OCI-LY3 (cell line): ENCODE data around the gene KCNMA1.

Source experiments
- H2AFZ ChIP-seq: fragments of 200-600, 300-600 bp; shearing (Covaris generic); 2 replicates; pipeline ENCODE4 v1.6.0; 2014; ENCODE audit warnings: antibody characterized with exemption, low read depth, low read length
- H3K27ac ChIP-seq: fragments of 200-600, 300-600 bp; sonication (generic); 2 replicates; pipeline ENCODE4 v1.5.1; 2014; ENCODE audit warnings: mild to moderate bottlenecking, low read length, moderate library complexity, mixed read lengths
- H3K27me3 ChIP-seq: fragments of 200-600, 300-600 bp; sonication (generic); 2 replicates; pipeline ENCODE4 v1.6.1; 2014; ENCODE audit warnings: low read depth, low read length, mixed read lengths
- H3K36me3 ChIP-seq: fragments of 200-600, 300-600 bp; sonication (generic); replicated peaks from 2 replicates; pipeline ENCODE3; 2014; ENCODE audit warnings: low read depth, low read length, mixed read lengths
- H3K4me1 ChIP-seq: fragments of 300-600, 200-600 bp; sonication (generic); 2 replicates; pipeline ENCODE4 v1.6.1; 2014; ENCODE audit warnings: low read length, mixed read lengths
- H3K4me2 ChIP-seq: fragments of 200-600, 300-600 bp; sonication (generic); 2 replicates; pipeline ENCODE4 v1.6.1; 2014; ENCODE audit warnings: low read length, mixed read lengths
- H3K4me3 ChIP-seq: fragments of 300-600, 200-600 bp; sonication (generic); 2 replicates; pipeline ENCODE4 v1.5.1; 2014; ENCODE audit warnings: antibody characterized with exemption, mild to moderate bottlenecking, low read length, moderate library complexity
- H3K79me2 ChIP-seq: fragments of 300-600, 200-600 bp; shearing (Covaris generic); 2 replicates; pipeline ENCODE4 v1.6.1; 2014; ENCODE audit warnings: mild to moderate bottlenecking, low read length, mixed read lengths
- H3K9ac ChIP-seq: fragments of 300-600, 200-600 bp; shearing (Covaris generic); 2 replicates; pipeline ENCODE4 v1.6.0; 2014; ENCODE audit warnings: mild to moderate bottlenecking, low read length, moderate library complexity
- H3K9me3 ChIP-seq: fragments of 200-600, 300-600 bp; shearing (Covaris generic); 2 replicates; pipeline ENCODE4 v1.6.1; 2014; ENCODE audit warnings: low read length, mixed read lengths; ENCODE audit not compliant: insufficient read depth
- H4K20me1 ChIP-seq: fragments of 200-600, 300-600 bp; sonication (generic); 2 replicates; pipeline ENCODE4 v1.6.1; 2016; ENCODE audit warnings: low read length, mixed read lengths; ENCODE audit not compliant: insufficient read depth
- EZH2phosphoT487 ChIP-seq: fragments of 200-600 bp; shearing (Covaris generic); IDR thresholded peaks from 2 replicates; pipeline ENCODE4 v1.6.1; 2018; ENCODE audit warnings: antibody characterized with exemption, mixed run types, low read depth
- TF ChIP-seq, protein P1 (sequence below): fragments of 200-600, 300-600 bp; sonication (generic); IDR thresholded peaks from 2 replicates; pipeline ENCODE4 v1.5.1; 2014; ENCODE audit warnings: antibody characterized with exemption, low read length, low read depth

Gene KCNMA1

DNA sequence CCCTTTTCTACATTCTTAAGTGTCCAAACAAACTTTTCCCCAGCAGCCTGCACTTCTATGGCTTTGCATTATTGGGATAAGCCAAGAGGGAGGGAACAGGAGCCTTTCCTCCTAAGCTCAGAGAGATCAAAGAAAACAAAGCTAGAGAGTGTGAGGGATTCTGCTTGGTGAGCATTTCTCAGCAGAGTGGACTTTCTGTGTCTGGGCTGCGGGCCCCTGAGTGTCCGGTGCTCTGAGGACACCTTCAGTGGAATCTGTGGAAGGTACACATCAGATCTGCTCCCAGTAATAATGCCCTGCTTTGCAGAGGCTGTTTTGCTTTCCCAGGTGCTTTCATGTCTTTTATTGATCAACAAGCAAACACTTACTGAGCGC is 50.2 kb downstream of the KCNMA1 start:
- Histone ChIP-seq H3K4me2 (no peak overlapping the region), H2AFZ (no peak overlapping the region), H3K4me3 (no peak overlapping the region), H3K27ac (no peak overlapping the region), H3K9me3 (no peaks in the 10 kb centered on the region), H3K27me3 (no peaks in the 10 kb centered on the region), H4K20me1 (peaks cover 82% of the 10 kb centered on the region), H3K79me2 (peaks cover 38% of the 10 kb centered on the region), H3K9ac (no peak overlapping the region), H3K36me3 (peaks cover 10% of the 10 kb centered on the region), H3K4me1 (no peaks in the 10 kb centered on the region)
- no peak for TF ChIP-seq EZH2phosphoT487
- TF ChIP-seq, protein P1, sequence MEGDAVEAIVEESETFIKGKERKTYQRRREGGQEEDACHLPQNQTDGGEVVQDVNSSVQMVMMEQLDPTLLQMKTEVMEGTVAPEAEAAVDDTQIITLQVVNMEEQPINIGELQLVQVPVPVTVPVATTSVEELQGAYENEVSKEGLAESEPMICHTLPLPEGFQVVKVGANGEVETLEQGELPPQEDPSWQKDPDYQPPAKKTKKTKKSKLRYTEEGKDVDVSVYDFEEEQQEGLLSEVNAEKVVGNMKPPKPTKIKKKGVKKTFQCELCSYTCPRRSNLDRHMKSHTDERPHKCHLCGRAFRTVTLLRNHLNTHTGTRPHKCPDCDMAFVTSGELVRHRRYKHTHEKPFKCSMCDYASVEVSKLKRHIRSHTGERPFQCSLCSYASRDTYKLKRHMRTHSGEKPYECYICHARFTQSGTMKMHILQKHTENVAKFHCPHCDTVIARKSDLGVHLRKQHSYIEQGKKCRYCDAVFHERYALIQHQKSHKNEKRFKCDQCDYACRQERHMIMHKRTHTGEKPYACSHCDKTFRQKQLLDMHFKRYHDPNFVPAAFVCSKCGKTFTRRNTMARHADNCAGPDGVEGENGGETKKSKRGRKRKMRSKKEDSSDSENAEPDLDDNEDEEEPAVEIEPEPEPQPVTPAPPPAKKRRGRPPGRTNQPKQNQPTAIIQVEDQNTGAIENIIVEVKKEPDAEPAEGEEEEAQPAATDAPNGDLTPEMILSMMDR: no peak

DNA sequence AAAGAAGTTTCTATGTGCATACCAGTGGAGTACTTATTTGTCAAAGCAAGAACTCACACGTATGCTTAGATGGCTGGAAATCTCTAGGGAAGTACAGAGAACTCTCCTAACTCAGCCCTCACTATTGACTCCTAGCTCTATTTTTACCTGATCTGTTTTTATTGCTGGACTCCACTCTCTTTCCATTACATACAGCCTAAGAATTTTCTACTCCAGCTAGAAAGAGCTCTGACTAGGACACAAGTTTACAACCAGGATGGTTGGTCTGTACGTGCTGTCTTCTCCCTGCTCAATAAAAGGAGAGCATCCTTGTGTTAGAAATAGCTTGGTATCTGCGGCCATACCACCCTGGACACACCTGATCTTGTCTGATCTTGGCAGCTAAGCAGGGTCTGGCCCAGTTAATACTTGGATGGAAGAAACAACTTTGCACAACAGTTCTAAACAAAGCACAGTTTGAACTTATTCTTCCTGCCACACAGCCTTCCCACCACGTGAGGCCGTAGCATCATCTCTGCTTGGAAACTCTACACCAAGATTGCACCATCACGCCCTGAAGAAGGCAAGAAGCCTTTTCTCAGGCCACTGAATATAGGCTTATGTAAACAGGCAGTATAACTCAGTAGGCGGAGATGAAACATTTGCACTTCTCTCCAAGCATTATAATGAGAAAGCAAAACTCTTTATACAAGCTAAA is 50.7 kb downstream of the KCNMA1 start:
- Histone ChIP-seq H2AFZ (no peak overlapping the region), H3K9ac (no peak overlapping the region), H3K79me2 (peaks cover 34% of the 10 kb centered on the region), H3K4me1 (no peaks in the 10 kb centered on the region), H4K20me1 (peaks cover 82% of the 10 kb centered on the region), H3K27me3 (no peaks in the 10 kb centered on the region), H3K27ac (no peak overlapping the region), H3K4me2 (no peak overlapping the region), H3K36me3 (peaks cover 10% of the 10 kb centered on the region), H3K9me3 (no peaks in the 10 kb centered on the region), H3K4me3 (no peak overlapping the region)
- TF ChIP-seq EZH2phosphoT487: no peak
- TF ChIP-seq, protein P1: no peak

DNA sequence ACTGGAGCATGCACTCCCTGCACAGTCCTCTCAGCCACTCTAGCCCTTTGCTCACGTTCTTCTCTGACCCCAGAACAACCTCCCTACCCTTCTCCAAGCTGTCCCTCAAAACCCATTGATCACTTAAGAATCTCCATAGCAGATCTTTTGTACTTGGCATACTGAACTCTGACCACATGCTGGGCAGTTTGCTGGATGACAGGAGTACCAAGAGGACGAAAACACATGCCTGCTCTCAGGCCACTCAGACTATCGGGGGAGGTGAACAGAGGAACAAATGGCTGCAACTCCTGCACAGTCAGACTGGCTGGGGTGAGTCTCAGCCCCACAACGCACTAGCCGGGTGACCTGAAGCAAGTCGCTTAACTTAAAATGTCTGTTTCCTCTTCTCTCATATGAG is 52.7 kb downstream of the KCNMA1 start:
- peaks cover 10% of the 10 kb centered on the region for H3K36me3 ChIP-seq
- H3K27me3 ChIP-seq: no peaks in the 10 kb centered on the region
- TF ChIP-seq EZH2phosphoT487: no peak
- TF ChIP-seq, protein P1: no peak
- H3K9ac ChIP-seq: no peak overlapping the region
- no peak overlapping the region for H3K4me2 ChIP-seq
- H4K20me1 ChIP-seq: peaks cover 79% of the 10 kb centered on the region
- H3K9me3 ChIP-seq: no peaks in the 10 kb centered on the region
- no peak overlapping the region for H3K4me3 ChIP-seq
- H2AFZ ChIP-seq: no peak overlapping the region
- H3K79me2 ChIP-seq: peaks cover 22% of the 10 kb centered on the region
- no peaks in the 10 kb centered on the region for H3K4me1 ChIP-seq
- H3K27ac ChIP-seq: no peak overlapping the region

DNA sequence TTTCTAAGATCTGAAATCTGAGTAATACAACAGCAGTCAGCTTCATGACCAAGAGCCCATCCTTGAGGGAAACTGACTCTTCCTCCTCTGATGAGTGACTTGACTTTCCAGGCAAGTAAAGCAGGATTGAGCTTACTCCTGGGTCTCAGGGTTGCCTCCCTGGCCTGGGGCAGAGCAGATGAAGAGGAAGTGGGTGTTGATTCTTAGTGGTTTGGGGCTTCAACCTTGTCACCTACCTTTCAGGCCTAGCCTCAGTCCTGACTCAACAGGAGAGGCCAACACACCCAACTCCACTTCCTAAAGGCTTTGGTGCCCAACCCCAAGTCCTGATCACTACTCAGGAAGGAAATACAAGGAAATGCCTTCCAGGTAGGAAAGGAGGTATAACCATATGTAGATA is 54.1 kb downstream of the KCNMA1 start:
- Histone ChIP-seq H3K27me3 (no peaks in the 10 kb centered on the region), H4K20me1 (peaks cover 84% of the 10 kb centered on the region), H3K79me2 (peaks cover 22% of the 10 kb centered on the region), H3K27ac (no peak overlapping the region), H3K4me3 (no peak overlapping the region), H3K9me3 (no peaks in the 10 kb centered on the region), H3K4me2 (no peak overlapping the region), H3K4me1 (no peaks in the 10 kb centered on the region), H3K36me3 (peaks cover 10% of the 10 kb centered on the region), H2AFZ (no peak overlapping the region), H3K9ac (no peak overlapping the region)
- no peak for TF ChIP-seq EZH2phosphoT487
- TF ChIP-seq, protein P1: no peak
